Naive thymus-derived CD4-positive, alpha-beta T cell (primary cell): ENCODE results near the gene KCNMB2. TPM values are rescaled to one million over a fixed set of nuclear protein-coding genes. Genes with fewer than 3 reads are reported as not detected.

Experiments used
- ATAC-seq: fragments of 150-1000 bp; cut with Tn5 transposase; 2 replicates; pipeline ENCODE4 v1.10.0; 2021; ENCODE audit warnings: mild to moderate bottlenecking, moderate library complexity
- CTCF ChIA-PET: fragments of 350-600 bp; sonication (Branson Sonifier 250); formaldehyde crosslinking; loops from one replicate; lab custom pipeline; 2021; ENCODE audit warnings: antibody characterized with exemption; lab: Charles Lee
- POLR2A ChIA-PET: fragments of 350-600 bp; sonication (Branson Sonifier 250); formaldehyde crosslinking; loops from one replicate; lab custom pipeline; 2021; ENCODE audit warnings: antibody characterized with exemption, inconsistent platforms; lab: Charles Lee
- DNase-seq, 9 donors: peaks; one replicate each; pipeline versions ENCODE4 v3.0.0 to v3.0.0-alpha.2; 2020 to 2022; ENCODE audit warnings: mixed read lengths in 1 of 9
- H3K27ac ChIP-seq: one replicate; pipeline ENCODE4 v1.7.0; 2013; ENCODE audit warnings: mild to moderate bottlenecking, low read depth, low read length, moderate library complexity
- H3K27me3 ChIP-seq, 2 donors: one replicate each; pipeline ENCODE4 v1.7.0; 2013; ENCODE audit warnings: low read length in 2 of 2, mild to moderate bottlenecking in 2 of 2, moderate library complexity in 2 of 2; ENCODE audit not compliant: control insufficient read depth in 2 of 2, insufficient read depth in 2 of 2
- H3K36me3 ChIP-seq, 3 experiments: 1 replicate in 2 of 3; 2 replicates in 1 of 3; pipeline ENCODE4 v1.7.0; 2013; ENCODE audit warnings: low read length in 3 of 3, mild to moderate bottlenecking in 3 of 3, moderate library complexity in 1 of 3; ENCODE audit not compliant: insufficient read depth in 3 of 3, control insufficient read depth in 2 of 3
- H3K4me1 ChIP-seq, 2 donors: one replicate each; pipeline ENCODE4 v1.7.0; 2013; ENCODE audit warnings: low read length in 2 of 2, mild to moderate bottlenecking in 2 of 2, moderate library complexity in 1 of 2; ENCODE audit not compliant: control insufficient read depth in 2 of 2, insufficient read depth in 2 of 2
- H3K4me3 ChIP-seq: 2 replicates; pipeline ENCODE4 v1.7.0; 2013; ENCODE audit warnings: mild to moderate bottlenecking, low read length
- H3K9me3 ChIP-seq, 3 experiments: 1 replicate in 2 of 3; 2 replicates in 1 of 3; pipeline ENCODE4 v1.7.0; 2013; ENCODE audit warnings: low read length in 3 of 3; ENCODE audit not compliant: control insufficient read depth in 2 of 3
- H3K27ac Mint-ChIP-seq, 9 donors: one replicate each; pipeline ENCODE4 v1.8.0; 2020 to 2022; ENCODE audit warnings: mixed read lengths in 9 of 9, mild to moderate bottlenecking in 8 of 9, moderate library complexity in 5 of 9, inconsistent platforms in 2 of 9
- H3K27me3 Mint-ChIP-seq, 5 donors: one replicate each; pipeline ENCODE4 v1.8.0; 2021 to 2022; ENCODE audit warnings: mixed read lengths in 5 of 5, mild to moderate bottlenecking in 1 of 5
- H3K36me3 Mint-ChIP-seq, 5 donors: one replicate each; pipeline ENCODE4 v1.8.0; 2020 to 2022; ENCODE audit warnings: mixed read lengths in 5 of 5, mild to moderate bottlenecking in 3 of 5, inconsistent platforms in 1 of 5
- H3K4me1 Mint-ChIP-seq, 7 donors: one replicate each; pipeline ENCODE4 v1.8.0; 2020 to 2022; ENCODE audit warnings: mixed read lengths in 7 of 7, mild to moderate bottlenecking in 3 of 7, inconsistent platforms in 1 of 7
- H3K4me3 Mint-ChIP-seq, 10 donors: one replicate each; pipeline ENCODE4 v1.8.0; 2020 to 2022; ENCODE audit warnings: mild to moderate bottlenecking in 10 of 10, mixed read lengths in 10 of 10, moderate library complexity in 6 of 10, inconsistent platforms in 2 of 10
- H3K9me3 Mint-ChIP-seq, 11 donors: one replicate each; pipeline ENCODE4 v1.8.0; 2020 to 2022; ENCODE audit warnings: mixed read lengths in 11 of 11, mild to moderate bottlenecking in 4 of 11, inconsistent platforms in 1 of 11, moderate library complexity in 1 of 11
- intact Hi-C, 2 donors: fragments of 100-400 bp; cut with micrococcal nuclease; formaldehyde crosslinking; loops; one replicate each; pipeline ENCODE4 v1.15.1; 2023
- polyA plus RNA-seq, 2 donors: library from polyadenylated mRNA; unstranded; fragments of 300-500 nt; fragmentation: Illumina TruSeq; gene quantifications; one replicate each; pipeline ENCODE4 v1.2.3, GENCODE V29; 2021
- total RNA-seq, 6 experiments: library from RNA in 5 of 6; stranded (reverse) in 5 of 6; gene quantifications; 1 replicate in 5 of 6; 2 replicates in 1 of 6; pipeline ENCODE4 v1.2.3 and lab custom pipeline; 2021 to 2026

KCNMB2 gene
- total and polyA plus RNA-seq, 7 experiments from 2014 or later = not detected

- CTCF ChIA-PET = no interaction called here
- no peak overlapping the region for H3K4me3 Mint-ChIP-seq
- no peaks in the 10 kb centered on the region for H3K36me3 ChIP-seq
- H3K4me1 ChIP-seq = no peaks in the 10 kb centered on the region
- peaks cover 0 to 4% (median 4%) of the 10 kb centered on the region in 5 donors for H3K27me3 Mint-ChIP-seq
- H3K4me1 Mint-ChIP-seq = peaks cover 0 to 5% (median under 1%) of the 10 kb centered on the region in 7 donors
- intact Hi-C loops = no loop called here
- H3K9me3 Mint-ChIP-seq = peaks cover 0 to 4% (median 0%) of the 10 kb centered on the region in 11 donors
- ATAC-seq (no peak), DNase-seq (no peak)
- POLR2A ChIA-PET = no interaction called here
- no peaks in the 10 kb centered on the region for H3K36me3 Mint-ChIP-seq
- no peaks in the 10 kb centered on the region for H3K9me3 ChIP-seq
- no peak overlapping the region for H3K27ac ChIP-seq
- H3K27me3 ChIP-seq = no peaks in the 10 kb centered on the region
- H3K27ac Mint-ChIP-seq = no peak overlapping the region
- H3K4me3 ChIP-seq = no peak overlapping the region
These were observed 175.5 kb downstream of the KCNMB2 start for GRCh38 chr3:178711753-178712152.

- Mint-ChIP-seq H3K4me1 (peaks cover 0 to 5% (median 0%) of the 10 kb centered on the region in 7 donors), H3K9me3 (peaks cover 0 to 4% (median 0%) of the 10 kb centered on the region in 11 donors), H3K36me3 (no peaks in the 10 kb centered on the region), H3K27ac (no peak overlapping the region), H3K27me3 (peaks cover 0 to 7% (median 4%) of the 10 kb centered on the region in 5 donors), H3K4me3 (no peak overlapping the region)
- Histone ChIP-seq H3K36me3 (no peaks in the 10 kb centered on the region), H3K4me3 (no peak overlapping the region), H3K9me3 (no peaks in the 10 kb centered on the region), H3K27me3 (no peaks in the 10 kb centered on the region), H3K4me1 (no peaks in the 10 kb centered on the region), H3K27ac (no peak overlapping the region)
- ChIA-PET CTCF (no interaction called here), POLR2A (no interaction called here)
- intact Hi-C loops = no loop called here
- DNase-seq = no peak
- ATAC-seq = no peak
These were observed 176.0 kb downstream of the KCNMB2 start for GRCh38 chr3:178712247-178712646.

GRCh38 chr3:178714925-178715832 lies 178.9 kb downstream of the KCNMB2 start:
- Mint-ChIP-seq H3K36me3 (no peaks in the 10 kb centered on the region), H3K27ac (no peak overlapping the region), H3K4me3 (no peak overlapping the region), H3K9me3 (peaks cover 0 to 9% (median 0%) of the 10 kb centered on the region in 11 donors), H3K27me3 (peaks cover 0 to 8% (median 4%) of the 10 kb centered on the region in 5 donors), H3K4me1 (no peaks in the 10 kb centered on the region)
- Histone ChIP-seq H3K9me3 (no peaks in the 10 kb centered on the region), H3K4me3 (no peak overlapping the region), H3K27me3 (no peaks in the 10 kb centered on the region), H3K4me1 (no peaks in the 10 kb centered on the region), H3K36me3 (no peaks in the 10 kb centered on the region), H3K27ac (no peak overlapping the region)
- DNase-seq = no peak
- ChIA-PET POLR2A (no interaction called here), CTCF (no interaction called here)
- ATAC-seq = no peak
- intact Hi-C loops = no loop called here

- no peaks in the 10 kb centered on the region for H3K36me3 ChIP-seq
- intact Hi-C loops = no loop called here
- H3K36me3 Mint-ChIP-seq = no peaks in the 10 kb centered on the region
- no peak overlapping the region for H3K27ac Mint-ChIP-seq
- DNase-seq = no peak
- H3K9me3 ChIP-seq = no peaks in the 10 kb centered on the region
- peaks cover 0 to 8% (median 4%) of the 10 kb centered on the region in 5 donors for H3K27me3 Mint-ChIP-seq
- POLR2A ChIA-PET = no interaction called here
- no peaks in the 10 kb centered on the region for H3K4me1 Mint-ChIP-seq
- H3K4me3 ChIP-seq = no peak overlapping the region
- H3K4me3 Mint-ChIP-seq = no peak overlapping the region
- H3K9me3 Mint-ChIP-seq = peaks cover 0 to 21% (median 9%) of the 10 kb centered on the region in 11 donors
- CTCF ChIA-PET = no interaction called here
- ATAC-seq = no peak
- H3K27me3 ChIP-seq = no peaks in the 10 kb centered on the region
- H3K27ac ChIP-seq = no peak overlapping the region
- no peaks in the 10 kb centered on the region for H3K4me1 ChIP-seq
These were observed 182.9 kb downstream of the KCNMB2 start for GRCh38 chr3:178718995-178719635.

GRCh38 chr3:178732824-178733223 lies 196.6 kb downstream of the KCNMB2 start:
- no peak overlapping the region for H3K4me3 Mint-ChIP-seq
- CTCF ChIA-PET = no interaction called here
- no peaks in the 10 kb centered on the region for H3K9me3 ChIP-seq
- H3K4me1 Mint-ChIP-seq = no peaks in the 10 kb centered on the region
- DNase-seq (no peak), ATAC-seq (no peak)
- peaks cover 0 to 5% (median 0%) of the 10 kb centered on the region in 11 donors for H3K9me3 Mint-ChIP-seq
- H3K4me1 ChIP-seq = no peaks in the 10 kb centered on the region
- POLR2A ChIA-PET = no interaction called here
- H3K36me3 ChIP-seq = no peaks in the 10 kb centered on the region
- intact Hi-C loops = no loop called here
- no peak overlapping the region for H3K27ac ChIP-seq
- no peak overlapping the region for H3K4me3 ChIP-seq
- H3K27ac Mint-ChIP-seq = no peak overlapping the region
- H3K27me3 ChIP-seq = no peaks in the 10 kb centered on the region
- peaks cover 0 to 17% (median 7%) of the 10 kb centered on the region in 5 donors for H3K27me3 Mint-ChIP-seq
- peaks cover 0 to 4% (median 0%) of the 10 kb centered on the region in 5 donors for H3K36me3 Mint-ChIP-seq

GRCh38 chr3:178735032-178735674 lies 198.9 kb downstream of the KCNMB2 start:
- Histone ChIP-seq H3K4me3 (no peak overlapping the region), H3K9me3 (no peaks in the 10 kb centered on the region), H3K36me3 (no peaks in the 10 kb centered on the region), H3K27me3 (no peaks in the 10 kb centered on the region), H3K4me1 (no peaks in the 10 kb centered on the region), H3K27ac (no peak overlapping the region)
- ATAC-seq = no peak
- H3K27ac Mint-ChIP-seq = no peak overlapping the region
- H3K4me3 Mint-ChIP-seq = no peak overlapping the region
- ChIA-PET CTCF (no interaction called here), POLR2A (no interaction called here)
- intact Hi-C loops = no loop called here
- DNase-seq = no peak
- no peaks in the 10 kb centered on the region for H3K4me1 Mint-ChIP-seq
- peaks cover 0 to 5% (median 0%) of the 10 kb centered on the region in 11 donors for H3K9me3 Mint-ChIP-seq
- H3K36me3 Mint-ChIP-seq = peaks cover 0 to 4% (median 0%) of the 10 kb centered on the region in 5 donors
- peaks cover 0 to 14% (median 6%) of the 10 kb centered on the region in 5 donors for H3K27me3 Mint-ChIP-seq
